Measurements from ENCODE around the gene JAK1. TPM values are rescaled to one million over a fixed set of nuclear protein-coding genes. Genes with fewer than 3 reads are reported as not detected.

JAK1 gene
- total and polyA plus RNA-seq, 10 donors: 46.6 to 270 (median 205) TPM

DNA sequence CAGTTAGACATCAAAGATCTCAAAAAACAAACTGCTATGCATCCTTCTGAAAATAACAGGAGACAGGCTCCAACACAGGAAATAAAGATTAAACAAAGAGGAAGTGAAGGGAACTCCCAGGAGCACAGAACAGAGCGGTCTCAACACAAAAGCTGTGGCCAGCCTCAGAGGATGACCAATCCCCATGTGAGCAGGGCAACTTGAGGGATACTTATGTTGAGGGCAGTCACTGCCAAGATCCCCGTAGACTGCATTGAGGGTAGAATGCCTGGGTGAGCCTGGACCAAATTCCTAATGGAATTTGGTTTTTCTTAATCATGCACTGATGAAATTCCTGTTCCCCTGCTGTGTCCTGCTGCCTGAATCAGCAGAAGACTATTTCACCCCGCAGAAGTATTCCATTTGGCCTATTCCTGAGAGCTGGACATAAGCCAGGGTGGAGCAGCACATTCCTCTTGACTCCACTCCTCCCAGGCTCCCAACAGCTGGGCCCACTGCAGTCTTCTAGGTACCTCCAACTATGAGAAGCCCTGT is 49.0 kb downstream of the JAK1 start:
- H3K27me3 ChIP-seq (replicated peaks in 1 of 7): no peaks in the 10 kb centered on the region
- DNase-seq: no peak
- WGBS, 5 donors: 32 to 51% (median 39%) methylated on average over 3 of the region's 3 CpGs
- H3K4me1 ChIP-seq: peaks cover 47 to 89% (median 79%) of the 10 kb centered on the region in 6 donors
- H3K36me3 ChIP-seq: no peaks in the 10 kb centered on the region
- H3K27ac ChIP-seq: peak overlapping the region in 4 of 8 donors; percentile 9 to 50 (median 32)
- H3K4me3 ChIP-seq: no peak overlapping the region
- intact Hi-C loops (cut with DNase I; ENCODE audit: low total_unique reads): loop anchor here (10.0 kb wide), 1 partner anchor 47 kb away; the partner anchor contains the start of gene JAK1
- no peaks in the 10 kb centered on the region for H3K9me3 ChIP-seq
- no peak for TF ChIP-seq POLR2A (IDR thresholded peaks at IDR 0.05)
- peak in 1 of 3 donors; percentile 34 for TF ChIP-seq POLR2AphosphoS5 (IDR thresholded peaks at IDR 0.05)
- TF ChIP-seq, protein P1, sequence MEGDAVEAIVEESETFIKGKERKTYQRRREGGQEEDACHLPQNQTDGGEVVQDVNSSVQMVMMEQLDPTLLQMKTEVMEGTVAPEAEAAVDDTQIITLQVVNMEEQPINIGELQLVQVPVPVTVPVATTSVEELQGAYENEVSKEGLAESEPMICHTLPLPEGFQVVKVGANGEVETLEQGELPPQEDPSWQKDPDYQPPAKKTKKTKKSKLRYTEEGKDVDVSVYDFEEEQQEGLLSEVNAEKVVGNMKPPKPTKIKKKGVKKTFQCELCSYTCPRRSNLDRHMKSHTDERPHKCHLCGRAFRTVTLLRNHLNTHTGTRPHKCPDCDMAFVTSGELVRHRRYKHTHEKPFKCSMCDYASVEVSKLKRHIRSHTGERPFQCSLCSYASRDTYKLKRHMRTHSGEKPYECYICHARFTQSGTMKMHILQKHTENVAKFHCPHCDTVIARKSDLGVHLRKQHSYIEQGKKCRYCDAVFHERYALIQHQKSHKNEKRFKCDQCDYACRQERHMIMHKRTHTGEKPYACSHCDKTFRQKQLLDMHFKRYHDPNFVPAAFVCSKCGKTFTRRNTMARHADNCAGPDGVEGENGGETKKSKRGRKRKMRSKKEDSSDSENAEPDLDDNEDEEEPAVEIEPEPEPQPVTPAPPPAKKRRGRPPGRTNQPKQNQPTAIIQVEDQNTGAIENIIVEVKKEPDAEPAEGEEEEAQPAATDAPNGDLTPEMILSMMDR (IDR thresholded peaks at IDR 0.05 in 8 of 11, conservative IDR thresholded peaks at IDR 0.05 in 3 of 11): no peak

DNA sequence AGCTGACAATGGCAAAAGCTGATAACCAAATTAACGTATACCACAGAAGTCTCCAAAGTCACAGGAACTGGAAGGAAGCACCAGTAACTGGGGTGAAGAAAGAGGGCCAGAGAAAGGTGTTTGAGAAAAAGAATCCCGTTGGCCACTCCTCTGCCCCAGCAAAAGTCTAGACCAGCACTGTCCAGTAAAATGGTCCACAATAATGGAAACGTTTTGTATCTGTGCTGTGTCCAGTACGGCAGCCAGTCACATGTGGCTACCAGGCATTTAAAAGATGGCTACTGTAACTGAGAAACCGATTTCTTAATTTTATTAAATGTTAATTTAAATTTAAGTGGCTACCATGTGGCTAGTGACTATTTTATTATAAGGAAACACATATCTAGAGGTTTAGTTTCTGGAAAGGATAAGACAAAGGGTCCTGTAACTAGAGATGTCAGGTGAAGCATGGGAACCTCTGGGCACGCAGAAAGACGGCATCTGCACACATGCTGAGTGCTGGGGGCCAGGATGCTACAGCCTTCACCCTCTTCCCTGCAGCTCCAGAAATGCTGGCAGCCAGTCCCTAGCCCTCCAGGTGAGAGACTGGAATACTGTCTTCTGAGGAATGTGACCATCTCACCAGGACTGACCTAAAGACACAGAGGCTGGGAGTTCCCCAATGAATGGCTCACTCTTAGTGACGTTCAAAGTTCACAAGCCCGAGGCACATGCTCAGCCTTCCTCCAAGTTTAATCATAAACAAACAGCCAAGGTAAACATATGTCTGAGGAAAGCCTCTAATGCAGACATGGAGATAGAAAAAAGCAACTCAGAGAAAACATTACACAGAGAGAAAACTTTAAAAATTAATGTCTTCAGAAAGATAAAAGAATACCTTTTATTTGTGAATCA is 50.7 kb downstream of the JAK1 start:
- Histone ChIP-seq H3K4me1 (peaks cover 49 to 89% (median 78%) of the 10 kb centered on the region in 6 donors), H3K27ac (no peak overlapping the region), H3K27me3 (replicated peaks in 1 of 7) (no peaks in the 10 kb centered on the region), H3K4me3 (no peak overlapping the region), H3K36me3 (no peaks in the 10 kb centered on the region), H3K9me3 (no peaks in the 10 kb centered on the region)
- 73 to 85% (median 81%) methylated on average over 9 of the region's 9 CpGs for WGBS, 5 donors
- no peak for TF ChIP-seq POLR2A (IDR thresholded peaks at IDR 0.05)
- TF ChIP-seq POLR2AphosphoS5 (IDR thresholded peaks at IDR 0.05): no peak
- TF ChIP-seq, protein P1 (IDR thresholded peaks at IDR 0.05 in 8 of 11, conservative IDR thresholded peaks at IDR 0.05 in 3 of 11): no peak
- no peak for DNase-seq
- intact Hi-C loops (cut with DNase I; ENCODE audit: low total_unique reads): loop anchor here (10.0 kb wide), 1 partner anchor 49 kb away; the partner anchor contains the start of gene JAK1

DNA sequence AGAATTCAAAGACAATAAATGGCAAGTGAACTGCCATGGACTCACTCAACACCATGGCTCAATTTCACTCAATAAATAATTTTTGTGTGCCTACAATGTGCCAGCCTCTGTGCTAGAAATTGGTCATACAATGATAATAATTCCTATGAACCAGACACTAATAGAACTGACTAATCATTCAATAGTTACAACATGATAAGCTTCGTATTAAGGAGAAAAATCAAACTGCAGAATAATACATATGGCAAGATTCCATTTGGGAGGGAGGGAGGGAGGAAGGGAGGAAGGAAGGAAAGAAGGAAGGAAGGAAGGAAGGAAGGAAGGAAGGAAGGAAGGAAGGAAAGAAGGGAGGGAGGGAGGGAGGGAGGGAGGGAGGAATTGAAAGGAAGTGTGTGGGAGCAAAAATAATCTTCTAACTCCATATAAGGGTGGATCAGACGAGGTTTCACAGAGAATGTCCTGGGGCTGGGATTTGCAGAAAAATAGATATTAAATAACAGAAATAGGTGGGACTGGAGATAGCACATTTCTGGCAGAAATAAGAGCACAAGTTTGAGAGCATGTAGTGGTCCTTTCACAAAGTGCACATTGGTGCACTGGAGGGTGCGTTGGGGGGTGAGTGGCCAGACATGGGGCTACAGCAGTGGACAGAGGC is 52.9 kb downstream of the JAK1 start:
- no peak for DNase-seq
- H3K4me3 ChIP-seq: no peak overlapping the region
- H3K9me3 ChIP-seq: no peaks in the 10 kb centered on the region
- TF ChIP-seq POLR2AphosphoS5 (IDR thresholded peaks at IDR 0.05) (no peak), POLR2A (IDR thresholded peaks at IDR 0.05) (no peak)
- TF ChIP-seq, protein P1 (IDR thresholded peaks at IDR 0.05 in 8 of 11, conservative IDR thresholded peaks at IDR 0.05 in 3 of 11): no peak
- no peaks in the 10 kb centered on the region for H3K36me3 ChIP-seq
- intact Hi-C loops (cut with DNase I; ENCODE audit: low total_unique reads): loop anchor here (10.0 kb wide), 1 partner anchor 51 kb away; the partner anchor contains the start of gene JAK1
- no peaks in the 10 kb centered on the region for H3K27me3 ChIP-seq (replicated peaks in 1 of 7)
- WGBS, 5 donors: 69 to 84% (median 80%) methylated on average over 3 of the region's 3 CpGs
- peak overlapping the region in 1 of 8 donors; percentile 9 for H3K27ac ChIP-seq
- H3K4me1 ChIP-seq: peaks cover 53 to 100% (median 91%) of the 10 kb centered on the region in 6 donors

Measured in spleen (tissue), 11 donors.